HEK293 (cell line): ENCODE results near the gene EPOP.

Experiments used
- CTCF ChIA-PET: fragments of 350-600 bp; formaldehyde crosslinking; extraction: SDS; loops from one replicate; lab custom pipeline; 2021; ENCODE audit warnings: antibody characterized with exemption; lab: Yijun Ruan, JAX
- POLR2A ChIA-PET: fragments of 300-600 bp; formaldehyde crosslinking; extraction: SDS; loops from one replicate; lab custom pipeline; 2020; ENCODE audit warnings: antibody characterized with exemption, inconsistent platforms; lab: Yijun Ruan, JAX
- H3K27ac ChIP-seq: fragments of 200-500 bp; sonication (Bioruptor generic); 2 replicates; pipeline ENCODE4 v1.5.1; 2014; ENCODE audit warnings: low read depth, low read length, control low read depth, inconsistent platforms; ENCODE audit errors: extremely low read depth
- H3K36me3 ChIP-seq, 2 experiments: fragments of 200-500 bp in 1 of 2; sonication (Bioruptor generic) in 1 of 2; 1 replicate in 1 of 2; 2 replicates in 1 of 2; pipeline ENCODE4 v1.5.1; 2014 to 2017; ENCODE audit warnings: inconsistent platforms in 2 of 2, low read length in 2 of 2; ENCODE audit not compliant: control insufficient read depth in 2 of 2, insufficient read depth in 1 of 2
- H3K4me1 ChIP-seq: fragments of 200-500 bp; sonication (Bioruptor generic); 2 replicates; pipeline ENCODE4 v1.5.1; 2014; ENCODE audit warnings: mild to moderate bottlenecking, low read length, inconsistent platforms; ENCODE audit not compliant: control insufficient read depth, insufficient read depth
- H3K4me3 ChIP-seq: 2 replicates; pipeline ENCODE4 v1.5.1; 2011; ENCODE audit warnings: low read depth, mild to moderate bottlenecking, control low read depth, low read length, moderate library complexity
- H3K9me3 ChIP-seq: fragments of 200-500 bp; sonication (Bioruptor generic); 2 replicates; pipeline ENCODE4 v1.5.1; 2014; ENCODE audit warnings: low read depth, low read length, inconsistent platforms; ENCODE audit not compliant: control insufficient read depth, insufficient read depth
- EGR2 ChIP-seq: fragments of 450-650 bp; formaldehyde crosslinking; IDR thresholded peaks from 2 replicates; pipeline ENCODE4 v1.5.1; 2016; ENCODE audit warnings: low read depth, missing biosample characterization, missing genetic modification characterization
- GLIS1 ChIP-seq: fragments of 450-650 bp; formaldehyde crosslinking; IDR thresholded peaks from 2 replicates; pipeline ENCODE4 v1.5.1; 2016; ENCODE audit warnings: missing biosample characterization, missing genetic modification characterization
- GLIS2 ChIP-seq: fragments of 450-650 bp; formaldehyde crosslinking; IDR thresholded peaks from 2 replicates; pipeline ENCODE4 v1.5.1; 2016; ENCODE audit warnings: missing biosample characterization, missing genetic modification characterization
- HOXA7 ChIP-seq: sonication (generic); formaldehyde crosslinking; IDR thresholded peaks from 2 replicates; pipeline ENCODE4 v1.8.1; 2022; ENCODE audit warnings: missing genetic modification reagents, borderline replicate concordance
- HOXD13 ChIP-seq: sonication (generic); formaldehyde crosslinking; IDR thresholded peaks from 2 replicates; pipeline ENCODE4 v1.8.0; 2022; ENCODE audit warnings: missing genetic modification reagents, borderline replicate concordance
- REST ChIP-seq: fragments of 450-650 bp; formaldehyde crosslinking; IDR thresholded peaks from 2 replicates; pipeline ENCODE4 v1.5.1; 2016; ENCODE audit warnings: missing biosample characterization, missing genetic modification characterization
- YY1 ChIP-seq: fragments of 450-650 bp; formaldehyde crosslinking; IDR thresholded peaks from 2 replicates; pipeline ENCODE4 v1.5.1; 2018; ENCODE audit warnings: missing biosample characterization, missing genetic modification characterization
- ZBTB11 ChIP-seq: fragments of 450-650 bp; formaldehyde crosslinking; conservative IDR thresholded peaks from 2 replicates; pipeline ENCODE4 v1.5.1; 2016; ENCODE audit warnings: low read depth, missing biosample characterization, missing genetic modification characterization
- ZBTB17 ChIP-seq: fragments of 450-650 bp; formaldehyde crosslinking; IDR thresholded peaks from 2 replicates; pipeline ENCODE4 v1.5.1; 2016; ENCODE audit warnings: missing biosample characterization, missing genetic modification characterization
- ZFHX2 ChIP-seq: fragments of 450-650 bp; formaldehyde crosslinking; conservative IDR thresholded peaks from 2 replicates; pipeline ENCODE4 v1.5.1; 2016; ENCODE audit warnings: missing biosample characterization, missing genetic modification characterization
- ZNF10 ChIP-seq: fragments of 450-650 bp; formaldehyde crosslinking; IDR thresholded peaks from 2 replicates; pipeline ENCODE4 v1.5.1; 2017; ENCODE audit warnings: missing biosample characterization, missing genetic modification characterization
- ZNF416 ChIP-seq: fragments of 450-650 bp; formaldehyde crosslinking; IDR thresholded peaks from 2 replicates; pipeline ENCODE4 v1.5.1; 2016; ENCODE audit warnings: missing biosample characterization, missing genetic modification characterization
- ZNF473 ChIP-seq: fragments of 450-650 bp; formaldehyde crosslinking; IDR thresholded peaks from 2 replicates; pipeline ENCODE4 v1.5.1; 2017; ENCODE audit warnings: missing biosample characterization, missing genetic modification characterization
- ZNF529 ChIP-seq: fragments of 450-650 bp; formaldehyde crosslinking; IDR thresholded peaks from 2 replicates; pipeline ENCODE4 v1.5.1; 2017; ENCODE audit warnings: missing genetic modification characterization, missing biosample characterization; ENCODE audit not compliant: insufficient replicate concordance
- ZNF596 ChIP-seq: fragments of 450-650 bp; IDR thresholded peaks from 2 replicates; pipeline ENCODE4 v1.5.0; 2018; ENCODE audit warnings: missing biosample characterization, mild to moderate bottlenecking, missing genetic modification characterization, moderate library complexity
- ZNF664 ChIP-seq: fragments of 450-650 bp; formaldehyde crosslinking; IDR thresholded peaks from 2 replicates; pipeline ENCODE4 v1.5.1; 2016; ENCODE audit warnings: missing biosample characterization, missing genetic modification characterization
- ZNF677 ChIP-seq: fragments of 450-650 bp; IDR thresholded peaks from 2 replicates; pipeline ENCODE4 v1.5.0; 2018; ENCODE audit warnings: missing biosample characterization, mild to moderate bottlenecking, missing genetic modification characterization, moderate library complexity
- ZNF747 ChIP-seq: fragments of 450-650 bp; formaldehyde crosslinking; IDR thresholded peaks from 2 replicates; pipeline ENCODE4 v1.5.1; 2016; ENCODE audit warnings: missing biosample characterization, missing genetic modification characterization
- ZNF830 ChIP-seq: fragments of 450-650 bp; IDR thresholded peaks from 2 replicates; pipeline ENCODE4 v1.5.0; 2018; ENCODE audit warnings: missing biosample characterization, missing genetic modification characterization, low read depth, mild to moderate bottlenecking, moderate library complexity
- ZSCAN18 ChIP-seq: fragments of 450-650 bp; formaldehyde crosslinking; IDR thresholded peaks from 2 replicates; pipeline ENCODE4 v1.5.1; 2016; ENCODE audit warnings: missing biosample characterization, missing genetic modification characterization
- ZSCAN4 ChIP-seq: fragments of 450-650 bp; formaldehyde crosslinking; IDR thresholded peaks from 2 replicates; pipeline ENCODE4 v1.5.1; 2017; ENCODE audit warnings: missing biosample characterization, missing genetic modification characterization

The EPOP gene

GRCh38 chr17:38654411-38655398 is 20.1 kb downstream of the EPOP start:
- no peaks in the 10 kb centered on the region for H3K4me1 ChIP-seq
- no peak overlapping the region for H3K4me3 ChIP-seq
- ChIA-PET CTCF (interaction anchor here (0.6 to 4.4 kb wide), 4 partner anchors 9 to 213 kb away, joined by 3 to 39 read pairs (median 10); no protein-coding TSS in a partner anchor), POLR2A (no interaction called here)
- TF ChIP-seq ZFHX2 (tag by site-specific recombination) (peak; percentile 72), GLIS1 (tag by site-specific recombination) (peak; percentile 25; the same call in 1 of the 2 replicates), ZNF473 (no peak), EGR2 (tag by site-specific recombination) (peak; percentile 69)
- H3K27ac ChIP-seq: no peak overlapping the region
- H3K36me3 ChIP-seq: no peaks in the 10 kb centered on the region; a peak in 1 of 3 replicates
- no peaks in the 10 kb centered on the region for H3K9me3 ChIP-seq

- H3K4me1 ChIP-seq: no peaks in the 10 kb centered on the region
- ChIA-PET CTCF (interaction anchor here (0.7 to 4.4 kb wide), 5 partner anchors 10 to 96 kb away, joined by 3 to 39 read pairs (median 8); no protein-coding TSS in a partner anchor), POLR2A (no interaction called here)
- no peaks in the 10 kb centered on the region for H3K9me3 ChIP-seq
- no peak overlapping the region for H3K27ac ChIP-seq
- TF ChIP-seq ZNF747: no peak
- H3K36me3 ChIP-seq: no peaks in the 10 kb centered on the region; a peak in 1 of 3 replicates
- no peak overlapping the region for H3K4me3 ChIP-seq
These were observed 21.1 kb downstream of the EPOP start for GRCh38 chr17:38653679-38654078.

GRCh38 chr17:38653230-38653629 is 21.5 kb downstream of the EPOP start:
- ChIA-PET CTCF (interaction anchor here (0.7 to 4.4 kb wide), 5 partner anchors 10 to 95 kb away, joined by 3 to 39 read pairs (median 8); no protein-coding TSS in a partner anchor), POLR2A (no interaction called here)
- Histone ChIP-seq H3K9me3 (no peaks in the 10 kb centered on the region), H3K4me1 (no peaks in the 10 kb centered on the region), H3K4me3 (no peak overlapping the region), H3K27ac (no peak overlapping the region), H3K36me3 (no peaks in the 10 kb centered on the region; a peak in 1 of 3 replicates)
- no peak for TF ChIP-seq ZSCAN4 (tag by site-specific recombination)
- TF ChIP-seq ZNF529 (tag by site-specific recombination): no peak
- no peak for TF ChIP-seq ZSCAN18
- TF ChIP-seq GLIS2 (tag by site-specific recombination): no peak
- no peak for TF ChIP-seq HOXA7 (CRISPR knock-in tag)
- no peak for TF ChIP-seq ZNF416
- no peak for TF ChIP-seq ZNF10 (tag by site-specific recombination)
- TF ChIP-seq ZBTB11 (tag by site-specific recombination): no peak
- TF ChIP-seq HOXD13 (CRISPR knock-in tag): no peak
- TF ChIP-seq ZBTB17 (tag by site-specific recombination): no peak
- TF ChIP-seq ZNF596 (tag by site-specific recombination): no peak
- no peak for TF ChIP-seq YY1
- no peak for TF ChIP-seq REST (tag by site-specific recombination)
- TF ChIP-seq ZNF677 (tag by site-specific recombination): no peak
- no peak for TF ChIP-seq ZNF664
- TF ChIP-seq ZNF830 (tag by site-specific recombination): no peak
